COLO668 (cell line): Measurements from ENCODE around the gene FBXW7.

ENCODE experiments used
- DNase-seq: peaks from one replicate; lab custom pipeline; 2025; ENCODE audit not compliant: unreplicated experiment; lab: John Stamatoyannopoulos, UW

The FBXW7 gene

DNA sequence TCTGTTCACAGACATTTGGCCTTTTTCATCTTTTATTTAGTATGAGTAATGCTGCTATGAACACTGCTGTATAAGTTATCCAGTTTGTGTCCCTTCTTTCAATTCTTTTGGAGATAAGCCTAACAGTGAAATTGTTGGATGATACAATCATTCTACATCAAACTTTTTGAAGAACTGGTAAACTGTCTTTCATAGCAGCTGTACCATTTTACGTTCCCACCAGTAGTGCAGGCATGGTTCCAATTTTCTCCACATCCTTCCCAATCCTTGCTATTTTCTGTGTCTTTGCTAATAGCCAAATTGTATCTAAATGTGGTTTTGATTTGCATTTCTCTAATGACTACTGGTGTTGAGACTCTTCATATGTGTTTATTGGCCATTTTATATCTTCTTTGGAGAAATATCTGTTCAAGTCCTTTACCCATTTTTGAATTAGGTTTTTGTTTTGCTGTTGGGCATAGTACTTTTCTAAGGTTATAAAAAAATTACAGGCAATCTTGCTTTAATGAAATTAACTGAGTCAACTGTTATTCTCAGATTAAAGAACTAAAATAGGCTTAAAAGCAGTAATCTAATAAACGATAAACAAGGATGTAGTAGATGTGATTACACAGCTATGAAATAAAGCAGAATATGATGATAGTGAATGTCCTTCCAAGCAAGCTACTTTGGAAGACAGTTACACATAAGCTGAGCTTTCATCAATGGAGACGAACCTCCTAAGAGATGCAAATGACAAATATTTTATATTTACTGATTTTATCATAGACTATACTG lies 57.2 kb downstream of the FBXW7 start:
- DNase-seq, result no peak

- no peak for DNase-seq
Observed at GRCh38 chr4:152476796-152477195, 59.1 kb downstream of the FBXW7 start.

DNA sequence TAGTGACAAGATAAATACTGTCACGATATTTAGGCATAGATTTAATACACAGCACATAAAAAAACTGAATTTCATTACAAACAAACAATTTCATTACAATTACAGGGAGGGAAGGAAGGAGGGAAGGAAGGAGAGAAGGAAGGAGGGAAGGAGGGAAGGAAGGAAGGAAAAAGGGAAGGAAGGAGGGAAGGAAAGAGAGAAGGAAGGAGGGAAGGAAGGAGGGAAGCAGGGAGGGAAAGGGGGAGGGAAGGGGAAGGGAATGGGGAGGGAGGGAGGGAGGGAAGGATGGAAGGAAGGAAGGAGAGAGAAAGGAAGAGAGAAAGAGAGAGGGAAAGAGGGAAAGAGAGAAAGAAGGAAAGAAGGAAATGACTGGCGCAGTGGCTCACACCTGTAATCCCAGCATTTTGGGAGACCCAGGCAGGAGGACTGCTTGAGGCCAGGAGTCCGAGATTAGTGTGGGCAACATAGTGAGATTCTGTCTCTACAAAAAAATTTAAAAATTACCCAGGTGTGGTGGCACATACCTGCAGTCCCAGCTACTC lies 64.6 kb downstream of the FBXW7 start:
- no peak for DNase-seq

- no peak for DNase-seq
Observed at GRCh38 chr4:152468408-152468807, 67.5 kb downstream of the FBXW7 start.

GRCh38 chr4:152467101-152467500 lies 68.8 kb downstream of the FBXW7 start:
- DNase-seq, result no peak

GRCh38 chr4:152464030-152464823 lies 71.7 kb downstream of the FBXW7 start:
- no peak for DNase-seq

GRCh38 chr4:152463562-152463961 lies 72.3 kb downstream of the FBXW7 start:
- no peak for DNase-seq

DNA sequence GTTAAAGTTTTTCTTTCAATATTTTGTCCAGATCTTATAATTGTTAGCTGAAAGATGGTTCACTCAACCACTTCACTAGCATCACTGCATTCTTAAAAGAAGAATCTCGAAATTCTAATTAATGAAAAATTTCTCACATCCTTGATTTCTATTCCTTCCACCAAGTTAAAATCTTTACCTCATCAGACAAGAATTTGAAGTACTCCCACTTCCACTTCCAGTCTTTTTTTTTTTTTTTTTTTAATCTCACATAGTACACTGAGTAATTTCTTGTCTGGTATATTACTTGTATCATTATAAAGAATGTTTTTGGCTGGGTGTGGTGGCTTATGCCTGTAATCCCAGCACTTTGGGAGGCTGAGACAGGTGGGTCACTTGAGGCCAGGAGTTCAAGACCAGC lies 73.2 kb downstream of the FBXW7 start:
- no peak for DNase-seq

GRCh38 chr4:152462047-152462446 lies 73.8 kb downstream of the FBXW7 start:
- no peak for DNase-seq

GRCh38 chr4:152460488-152460887 lies 75.4 kb downstream of the FBXW7 start:
- no peak for DNase-seq

- DNase-seq, result no peak
Observed at GRCh38 chr4:152459326-152459725, 76.6 kb downstream of the FBXW7 start.

GRCh38 chr4:152458801-152459302 lies 77.0 kb downstream of the FBXW7 start:
- DNase-seq, result no peak

- DNase-seq, result no peak
Observed at GRCh38 chr4:152456609-152457008, 79.3 kb downstream of the FBXW7 start.

GRCh38 chr4:152455311-152455710 lies 80.6 kb downstream of the FBXW7 start:
- DNase-seq, result no peak

- DNase-seq, result no peak
Observed at GRCh38 chr4:152454398-152455011, 81.4 kb downstream of the FBXW7 start.

DNA sequence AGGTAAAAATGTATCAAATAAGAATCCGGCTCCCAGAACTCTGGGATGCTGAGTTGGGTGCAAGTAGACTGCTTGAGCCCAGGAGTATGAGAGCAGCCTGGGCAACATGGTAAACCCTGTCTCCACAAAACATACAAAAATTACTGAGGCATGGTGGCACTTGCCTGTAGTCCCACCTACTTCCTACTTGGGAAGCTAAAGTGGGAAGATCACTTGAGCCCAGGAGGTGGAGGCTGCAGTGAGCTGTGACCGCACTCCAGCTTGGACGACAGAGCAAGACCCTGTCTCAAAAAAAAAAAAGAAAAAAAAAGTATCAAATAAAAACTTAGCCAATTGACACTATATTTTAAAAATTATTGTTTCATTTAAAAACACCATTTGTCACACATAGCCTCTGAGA lies 84.4 kb downstream of the FBXW7 start:
- DNase-seq, result no peak

DNA sequence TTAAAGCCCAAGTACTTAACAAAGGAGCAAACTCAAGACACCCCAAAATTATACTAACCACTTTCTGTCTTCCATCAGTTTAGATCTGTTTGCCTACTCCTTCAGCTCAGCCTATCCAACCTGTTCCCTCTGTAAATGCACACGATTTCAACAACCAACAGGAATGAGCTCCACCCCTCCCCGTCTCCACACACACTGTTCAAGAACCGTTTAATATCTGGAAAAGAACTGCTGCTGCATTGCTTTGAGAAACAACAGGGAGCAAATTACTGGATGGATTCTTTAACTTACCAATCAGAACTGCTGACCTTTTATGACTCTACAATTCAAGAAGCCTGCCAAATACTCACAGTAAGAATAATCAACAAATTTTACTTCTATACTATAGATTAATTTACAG lies 87.0 kb downstream of the FBXW7 start:
- DNase-seq, result no peak

DNA sequence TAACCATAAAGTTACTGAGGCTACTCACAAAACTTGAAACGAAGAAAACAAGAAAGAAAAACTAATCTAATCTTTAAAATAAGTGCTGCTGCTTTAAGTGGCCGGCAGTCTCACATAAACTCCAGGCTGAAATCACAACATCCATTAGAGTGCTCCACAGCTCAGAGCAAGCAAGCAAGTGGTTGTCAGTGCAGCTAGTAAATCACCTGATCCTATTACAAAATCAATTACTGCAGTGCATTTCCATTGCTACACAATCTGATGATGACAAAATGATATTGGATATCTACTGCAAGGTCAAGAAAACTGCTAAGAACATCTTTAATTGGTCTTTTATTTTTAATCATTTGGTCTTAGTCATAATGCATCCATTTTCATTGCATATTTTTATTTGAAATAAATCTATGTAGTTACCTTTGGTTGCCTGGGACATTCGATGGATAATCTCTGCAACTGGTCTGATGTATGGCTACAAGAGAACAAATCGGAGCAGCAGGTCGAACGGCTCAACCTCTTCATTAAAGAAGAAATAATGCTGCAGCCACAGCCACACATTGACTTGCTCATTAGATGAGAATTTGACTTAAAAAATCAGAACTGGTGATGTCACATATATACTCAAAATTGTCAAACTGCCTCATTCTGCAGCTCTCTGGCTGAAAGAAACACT lies 87.7 kb downstream of the FBXW7 start:
- no peak for DNase-seq

- DNase-seq, result no peak
Observed at GRCh38 chr4:152443859-152444258, 92.0 kb downstream of the FBXW7 start.

DNA sequence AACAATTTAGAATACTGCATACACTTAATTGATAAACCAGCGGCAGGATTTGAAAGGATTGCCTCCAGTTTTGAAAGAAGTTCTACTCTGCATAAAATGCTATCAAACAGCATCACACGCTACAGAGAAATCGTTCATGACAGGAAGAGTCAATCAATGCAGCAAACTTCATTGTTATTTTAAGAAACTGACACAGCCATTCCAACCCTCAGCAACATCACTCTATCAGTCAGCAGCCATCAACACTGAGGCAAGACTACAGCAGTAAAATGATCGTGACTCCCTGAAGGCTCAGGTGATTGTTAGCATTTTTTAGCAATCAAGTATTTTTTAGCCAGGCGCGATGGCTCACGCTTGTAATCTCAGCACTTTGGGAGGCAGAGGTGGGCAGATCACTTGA lies 98.3 kb downstream of the FBXW7 start:
- no peak for DNase-seq

DNA sequence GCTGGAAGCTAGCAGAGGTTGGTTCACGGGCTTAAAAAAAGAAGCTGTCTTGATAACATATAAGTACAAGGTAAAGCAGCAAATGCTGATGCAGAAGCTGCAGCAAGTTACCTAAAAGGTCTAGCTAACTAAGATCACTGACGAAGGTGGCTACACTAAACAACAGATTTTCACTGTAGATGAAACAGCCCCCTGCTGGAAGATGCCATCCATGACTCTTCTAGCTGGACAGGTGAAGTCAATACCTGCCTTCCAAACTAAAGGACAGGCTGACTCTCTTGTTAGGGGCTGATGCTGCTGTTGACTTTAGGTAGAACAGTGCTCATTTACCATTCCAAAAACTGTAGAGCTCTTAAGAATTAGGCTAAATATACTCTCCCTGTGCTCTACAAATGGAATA lies 99.5 kb downstream of the FBXW7 start:
- no peak for DNase-seq
